ENCODE measurements around the gene MGST1. TPM values are rescaled to one million over a fixed set of nuclear protein-coding genes. Genes with fewer than 3 reads are reported as not detected.
A peak's percentile ranks its signal among the peaks of the same experiment; 100 is the strongest.

The MGST1 gene
- total RNA-seq, 2 donors from 2014 or later: 51.5 to 173 TPM

DNA sequence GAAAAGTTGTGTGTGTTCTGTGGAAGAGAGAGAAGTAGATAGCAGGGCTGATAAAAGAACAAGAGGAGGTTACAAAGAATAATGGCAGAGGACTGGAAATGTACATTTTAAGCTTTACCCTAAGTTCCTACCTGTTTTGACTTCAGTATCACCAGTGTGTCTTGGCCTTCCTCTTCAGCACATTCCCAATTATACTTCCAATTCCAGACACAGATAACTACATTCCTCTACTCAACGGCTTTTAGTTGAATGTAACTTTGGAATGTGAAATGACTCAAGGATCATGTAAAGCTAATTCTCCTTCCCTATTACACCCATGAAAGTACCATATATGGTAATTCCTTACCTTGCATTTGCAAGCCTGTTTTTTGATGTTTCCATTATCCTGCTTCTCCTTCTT is 5.0 kb downstream of the MGST1 start:
- no peaks in the 10 kb centered on the region for H3K9me3 ChIP-seq
- H3K4me1 ChIP-seq: no peaks in the 10 kb centered on the region
- H3K27ac ChIP-seq: no peak overlapping the region
- DNase-seq (ENCODE audit: low spot score): no peak
- TF ChIP-seq, protein P1, sequence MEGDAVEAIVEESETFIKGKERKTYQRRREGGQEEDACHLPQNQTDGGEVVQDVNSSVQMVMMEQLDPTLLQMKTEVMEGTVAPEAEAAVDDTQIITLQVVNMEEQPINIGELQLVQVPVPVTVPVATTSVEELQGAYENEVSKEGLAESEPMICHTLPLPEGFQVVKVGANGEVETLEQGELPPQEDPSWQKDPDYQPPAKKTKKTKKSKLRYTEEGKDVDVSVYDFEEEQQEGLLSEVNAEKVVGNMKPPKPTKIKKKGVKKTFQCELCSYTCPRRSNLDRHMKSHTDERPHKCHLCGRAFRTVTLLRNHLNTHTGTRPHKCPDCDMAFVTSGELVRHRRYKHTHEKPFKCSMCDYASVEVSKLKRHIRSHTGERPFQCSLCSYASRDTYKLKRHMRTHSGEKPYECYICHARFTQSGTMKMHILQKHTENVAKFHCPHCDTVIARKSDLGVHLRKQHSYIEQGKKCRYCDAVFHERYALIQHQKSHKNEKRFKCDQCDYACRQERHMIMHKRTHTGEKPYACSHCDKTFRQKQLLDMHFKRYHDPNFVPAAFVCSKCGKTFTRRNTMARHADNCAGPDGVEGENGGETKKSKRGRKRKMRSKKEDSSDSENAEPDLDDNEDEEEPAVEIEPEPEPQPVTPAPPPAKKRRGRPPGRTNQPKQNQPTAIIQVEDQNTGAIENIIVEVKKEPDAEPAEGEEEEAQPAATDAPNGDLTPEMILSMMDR (IDR thresholded peaks at IDR 0.05): no peak
- no peaks in the 10 kb centered on the region for H3K36me3 ChIP-seq
- no peak overlapping the region for H3K4me3 ChIP-seq
- H3K27me3 ChIP-seq: no peaks in the 10 kb centered on the region

DNA sequence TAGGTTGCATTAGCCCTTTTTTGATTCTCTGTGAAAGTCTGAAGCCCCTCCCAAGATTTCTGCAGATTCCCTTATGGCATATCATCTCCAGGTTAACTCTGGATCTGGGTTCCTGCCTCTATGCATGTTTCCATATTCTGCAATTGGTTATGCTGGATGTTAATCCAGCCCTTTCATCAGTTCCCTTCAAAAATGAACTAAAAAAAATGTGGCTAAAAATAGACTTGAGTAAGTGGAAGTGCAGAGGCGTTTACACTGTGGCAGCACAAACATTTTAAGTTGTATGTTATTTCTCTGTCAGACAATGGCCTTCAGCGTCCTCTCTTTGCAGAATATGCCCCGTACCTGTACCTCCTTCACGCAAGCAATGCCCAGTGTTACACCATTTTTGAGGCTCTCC is 11.4 kb downstream of the MGST1 start:
- Histone ChIP-seq H3K4me3 (no peak overlapping the region), H3K9me3 (no peaks in the 10 kb centered on the region), H3K27me3 (no peaks in the 10 kb centered on the region), H3K27ac (no peak overlapping the region), H3K36me3 (no peaks in the 10 kb centered on the region), H3K4me1 (no peaks in the 10 kb centered on the region)
- no peak for DNase-seq (ENCODE audit: low spot score)
- TF ChIP-seq, protein P1 (IDR thresholded peaks at IDR 0.05): no peak

DNA sequence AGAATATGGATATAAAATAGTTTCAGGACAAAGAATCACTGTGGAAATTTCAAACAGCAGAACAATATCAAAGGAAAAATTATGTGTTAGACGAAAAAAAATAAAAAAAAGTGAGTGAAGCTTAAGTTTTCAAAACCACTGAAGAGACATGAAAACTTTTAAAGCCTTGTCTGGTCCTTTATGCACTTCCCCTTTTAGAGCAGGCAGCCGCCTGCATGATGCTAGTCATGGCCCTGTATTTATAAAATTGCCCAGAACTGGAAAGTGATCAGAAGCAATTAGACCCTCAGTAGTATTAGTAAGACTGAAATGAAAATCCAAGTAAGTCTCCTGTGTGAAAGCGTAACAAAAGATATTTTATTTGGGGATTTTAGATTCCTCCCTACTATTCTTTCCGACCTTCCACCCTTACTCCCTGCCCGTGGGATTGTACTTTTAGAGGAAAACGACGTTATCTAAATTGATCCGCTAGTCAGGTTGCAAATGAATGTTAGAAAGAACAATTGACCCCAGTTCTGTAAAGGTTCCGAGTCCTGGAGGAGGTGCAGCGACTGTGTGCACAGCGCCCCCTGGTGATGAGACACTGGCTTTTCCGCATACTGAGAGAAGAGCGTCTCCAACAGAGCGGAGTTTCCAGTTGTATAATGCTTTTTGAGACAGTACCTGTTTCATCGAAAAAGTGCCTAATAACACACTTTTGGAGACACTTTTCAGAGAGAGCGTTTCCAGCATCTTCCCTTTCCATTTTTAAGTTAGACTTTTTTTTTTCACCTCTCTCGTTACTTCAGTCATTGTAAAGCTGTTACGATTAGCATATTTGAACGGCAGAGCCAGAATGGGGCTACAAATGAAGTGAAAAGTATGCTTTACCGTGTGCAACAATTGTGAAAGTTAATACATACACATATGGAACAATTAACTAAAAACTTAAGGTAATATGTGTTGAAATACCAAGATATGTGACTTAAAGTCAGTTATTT is 12.4 kb downstream of the MGST1 start:
- Histone ChIP-seq H3K9me3 (no peaks in the 10 kb centered on the region), H3K4me1 (no peaks in the 10 kb centered on the region), H3K4me3 (no peak overlapping the region), H3K27me3 (no peaks in the 10 kb centered on the region), H3K27ac (no peak overlapping the region), H3K36me3 (no peaks in the 10 kb centered on the region)
- TF ChIP-seq, protein P1 (IDR thresholded peaks at IDR 0.05): peak; percentile 35 to 68
- DNase-seq (ENCODE audit: low spot score): no peak

DNA sequence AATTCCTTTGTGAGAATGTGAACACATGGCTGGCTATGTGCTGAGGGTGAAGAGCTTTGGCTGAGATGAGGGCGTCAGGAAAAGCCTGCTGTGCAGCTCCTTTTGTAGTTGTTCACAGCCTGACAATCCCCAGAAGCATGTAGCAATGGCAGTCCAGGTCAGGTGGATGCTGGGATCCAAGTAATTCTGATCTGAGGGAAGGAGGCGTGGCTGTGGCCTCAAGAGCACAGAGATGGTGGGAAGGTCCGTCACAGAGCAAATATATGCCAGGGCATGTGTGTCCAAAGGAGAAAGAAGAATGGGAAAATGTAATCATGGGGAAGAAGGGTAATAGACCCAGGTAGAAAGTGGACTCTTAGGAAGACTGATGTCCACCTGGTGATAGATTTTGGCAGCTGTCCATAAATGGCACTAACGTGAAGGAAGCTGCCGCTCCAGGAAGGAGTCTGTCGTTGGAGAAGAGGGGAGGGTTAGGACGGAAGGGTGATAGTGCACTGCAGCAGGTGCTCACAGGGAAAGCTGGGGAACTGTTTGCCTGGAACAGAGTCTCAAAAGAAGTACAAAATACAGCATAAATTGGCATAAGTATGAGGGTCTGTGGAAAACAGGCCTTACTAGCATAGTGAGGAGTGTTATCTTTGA is 13.8 kb downstream of the MGST1 start:
- Histone ChIP-seq H3K27me3 (no peaks in the 10 kb centered on the region), H3K9me3 (no peaks in the 10 kb centered on the region), H3K4me3 (no peak overlapping the region), H3K36me3 (no peaks in the 10 kb centered on the region), H3K27ac (no peak overlapping the region), H3K4me1 (no peaks in the 10 kb centered on the region)
- DNase-seq (ENCODE audit: low spot score): no peak
- TF ChIP-seq, protein P1 (IDR thresholded peaks at IDR 0.05): no peak

DNA sequence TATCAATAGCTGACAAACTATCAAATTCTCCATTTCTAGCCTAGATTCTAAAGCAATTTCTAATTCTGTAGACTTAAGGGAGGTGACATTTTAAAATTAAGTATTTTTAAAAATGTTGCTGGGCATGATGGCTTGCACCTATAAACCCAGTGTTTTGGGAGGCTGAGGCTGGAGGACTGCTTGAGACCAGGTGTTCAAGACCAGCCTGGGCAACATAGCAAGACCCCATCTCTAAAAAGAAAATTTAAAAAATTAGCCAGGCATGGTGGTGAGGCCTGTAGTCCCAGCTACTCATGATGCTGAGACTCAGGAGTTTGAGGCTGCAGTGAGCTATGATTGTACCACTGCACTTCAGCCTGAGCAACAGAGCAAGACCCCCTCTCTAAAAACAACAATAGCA is 15.1 kb downstream of the MGST1 start:
- Histone ChIP-seq H3K27ac (no peak overlapping the region), H3K9me3 (no peaks in the 10 kb centered on the region), H3K27me3 (no peaks in the 10 kb centered on the region), H3K36me3 (no peaks in the 10 kb centered on the region), H3K4me1 (no peaks in the 10 kb centered on the region), H3K4me3 (no peak overlapping the region)
- DNase-seq (ENCODE audit: low spot score): no peak
- TF ChIP-seq, protein P1 (IDR thresholded peaks at IDR 0.05): no peak
